Natural killer cell (primary cell): ENCODE results near the gene IFITM10. TPM values are rescaled to one million over a fixed set of nuclear protein-coding genes. Genes with fewer than 3 reads are reported as not detected.

Source experiments
- ATAC-seq, 3 donors: fragments of 150-1000 bp in 2 of 3; fragments of 200-7000 bp in 1 of 3; cut with Tn5 transposase; 1 replicate in 1 of 3; 2 replicates in 2 of 3; pipeline ENCODE4 v1.10.0; 2021; ENCODE audit warnings: mild to moderate bottlenecking in 2 of 3, moderate library complexity in 2 of 3
- DNase-seq, 2 donors: peaks; one replicate each; pipeline versions ENCODE4 v3.0.0 to v3.0.0-alpha.2; 2013 to 2021; ENCODE audit warnings: mixed read lengths in 1 of 2
- H3K27ac ChIP-seq: one replicate; pipeline ENCODE4 v1.5.1; 2013; ENCODE audit warnings: mild to moderate bottlenecking, low read length
- H3K27me3 ChIP-seq: one replicate; pipeline ENCODE4 v1.6.1; 2013; ENCODE audit warnings: low read length; ENCODE audit not compliant: control insufficient read depth, insufficient read depth
- H3K36me3 ChIP-seq: one replicate; pipeline ENCODE4 v1.6.1; 2013; ENCODE audit warnings: low read length; ENCODE audit not compliant: control insufficient read depth, insufficient read depth
- H3K4me1 ChIP-seq: one replicate; pipeline ENCODE4 v1.6.1; 2013; ENCODE audit warnings: low read length; ENCODE audit not compliant: control insufficient read depth, insufficient read depth
- H3K4me3 ChIP-seq: one replicate; pipeline ENCODE4 v1.5.1; 2013; ENCODE audit warnings: low read length
- H3K9me3 ChIP-seq: one replicate; pipeline ENCODE4 v1.6.1; 2013; ENCODE audit warnings: low read length; ENCODE audit not compliant: control insufficient read depth, insufficient read depth
- H3K27ac Mint-ChIP-seq, 2 donors: one replicate each; pipeline ENCODE4 v1.8.0; 2022; ENCODE audit warnings: mild to moderate bottlenecking in 2 of 2, mixed read lengths in 2 of 2, moderate library complexity in 1 of 2
- H3K27me3 Mint-ChIP-seq, 2 donors: one replicate each; pipeline ENCODE4 v1.8.0; 2022; ENCODE audit warnings: low read depth in 2 of 2, mixed read lengths in 2 of 2
- H3K36me3 Mint-ChIP-seq: one replicate; pipeline ENCODE4 v1.8.0; 2022; ENCODE audit warnings: mixed read lengths
- H3K4me1 Mint-ChIP-seq, 2 donors: one replicate each; pipeline ENCODE4 v1.8.0; 2022; ENCODE audit warnings: mixed read lengths in 2 of 2
- H3K4me3 Mint-ChIP-seq: one replicate; pipeline ENCODE4 v1.8.0; 2022; ENCODE audit warnings: mild to moderate bottlenecking, moderate library complexity, mixed read lengths
- H3K9me3 Mint-ChIP-seq, 2 donors: one replicate each; pipeline ENCODE4 v1.8.0; 2022; ENCODE audit warnings: mixed read lengths in 2 of 2
- CTCF ChIP-seq: fragments of 200-600 bp; IDR thresholded peaks from one replicate; pipeline ENCODE4 v1.8.0; 2022; ENCODE audit warnings: antibody characterized with exemption
- WGBS: methylation state at CpG from one replicate; pipeline ENCODE4 v1.1.7; 2013; ENCODE audit warnings: missing lambda C conversion rate; ENCODE audit not compliant: insufficient coverage; 5-methylcytosine and 5-hydroxymethylcytosine counted together
- intact Hi-C: fragments of 100-400 bp; cut with micrococcal nuclease; formaldehyde crosslinking; loops from one replicate; pipeline ENCODE4 v1.14.2; 2022
- total RNA-seq, 4 donors: library from RNA; stranded (reverse); fragments of 120-200 nt in 1 of 4; gene quantifications; one replicate each; pipeline versions ENCODE4 v1.2.3 to v1.2.4, GENCODE V29; 2013 to 2022

Gene IFITM10
- total RNA-seq, 3 donors from 2014 or later (not counting 1 experiment from before 2014, with no cell fraction given), result 5.5 to 8.1 (median 6.5) TPM

- 60% methylated on average over 10 of the region's 10 CpGs for WGBS
- ATAC-seq, result no peak
- Mint-ChIP-seq H3K4me1 (peaks cover 31 to 40% of the 10 kb centered on the region in 2 donors), H3K36me3 (peaks cover 17% of the 10 kb centered on the region), H3K9me3 (peaks cover 11% of the 10 kb centered on the region in 2 donors), H3K4me3 (no peak overlapping the region), H3K27ac (no peak overlapping the region), H3K27me3 (peaks cover 47 to 69% of the 10 kb centered on the region in 2 donors)
- no peaks in the 10 kb centered on the region for H3K36me3 ChIP-seq
- no peaks in the 10 kb centered on the region for H3K27me3 ChIP-seq
- H3K9me3 ChIP-seq, result peaks cover 13% of the 10 kb centered on the region
- H3K27ac ChIP-seq, result no peak overlapping the region
- intact Hi-C loops, result no loop called here
- peaks cover 28% of the 10 kb centered on the region for H3K4me1 ChIP-seq
- no peak overlapping the region for H3K4me3 ChIP-seq
- no peak for TF ChIP-seq CTCF
- no peak for DNase-seq
Observed at GRCh38 chr11:1734641-1735081, 15.7 kb downstream of the IFITM10 start.

GRCh38 chr11:1733716-1734640 lies 16.4 kb downstream of the IFITM10 start:
- peaks cover 17% of the 10 kb centered on the region for H3K36me3 Mint-ChIP-seq
- Histone ChIP-seq H3K9me3 (peaks cover 13% of the 10 kb centered on the region), H3K36me3 (no peaks in the 10 kb centered on the region), H3K4me1 (peaks cover 35% of the 10 kb centered on the region), H3K4me3 (no peak overlapping the region), H3K27me3 (no peaks in the 10 kb centered on the region), H3K27ac (no peak overlapping the region)
- peak overlapping the region; percentile 26 for H3K4me3 Mint-ChIP-seq
- peaks cover 41 to 62% of the 10 kb centered on the region in 2 donors for H3K27me3 Mint-ChIP-seq
- DNase-seq (no peak), ATAC-seq (peak in 1 of 3 donors; percentile 49)
- TF ChIP-seq CTCF, result no peak
- intact Hi-C loops, result no loop called here
- H3K27ac Mint-ChIP-seq, result peak overlapping the region in 1 of 2 donors; percentile 21
- peaks cover 11% of the 10 kb centered on the region in 2 donors for H3K9me3 Mint-ChIP-seq
- WGBS, result 63% methylated on average over 28 of the region's 28 CpGs
- H3K4me1 Mint-ChIP-seq, result peaks cover 38 to 47% of the 10 kb centered on the region in 2 donors

GRCh38 chr11:1733009-1733715 lies 17.2 kb downstream of the IFITM10 start:
- peaks cover 46 to 54% of the 10 kb centered on the region in 2 donors for H3K4me1 Mint-ChIP-seq

More at GRCh38 chr11:1733009-1733715, 17.2 kb downstream of the IFITM10 start:
- Mint-ChIP-seq H3K27me3 (peaks cover 41 to 59% of the 10 kb centered on the region in 2 donors), H3K9me3 (peaks cover 11% of the 10 kb centered on the region in 2 donors), H3K27ac (peak overlapping the region in 1 of 2 donors; percentile 21), H3K36me3 (peaks cover 17% of the 10 kb centered on the region), H3K4me3 (no peak overlapping the region)
- WGBS, result 82% methylated on average over 14 of the region's 14 CpGs
- Histone ChIP-seq H3K27ac (no peak overlapping the region), H3K4me1 (peaks cover 41% of the 10 kb centered on the region), H3K36me3 (no peaks in the 10 kb centered on the region), H3K9me3 (peaks cover 13% of the 10 kb centered on the region), H3K4me3 (no peak overlapping the region), H3K27me3 (no peaks in the 10 kb centered on the region)
- ATAC-seq (no peak), DNase-seq (no peak)
- no peak for TF ChIP-seq CTCF
- intact Hi-C loops, result no loop called here
